H9 (cell line): ENCODE results near the gene NOS1AP. TPM values are rescaled to one million over a fixed set of nuclear protein-coding genes. Genes with fewer than 3 reads are reported as not detected.

Experiments
- DNase-seq: peaks from one replicate; pipeline ENCODE4 v3.0.0-alpha.2; 2017
- H2AFZ ChIP-seq: one replicate; pipeline ENCODE4 v1.6.1; 2013; ENCODE audit warnings: mild to moderate bottlenecking, low read length, control low read depth, moderate library complexity
- H2AK5ac ChIP-seq: 2 replicates; pipeline ENCODE4 v1.6.1; 2013; ENCODE audit warnings: low read length, control low read depth, mixed read lengths; ENCODE audit not compliant: insufficient read length
- H2BK120ac ChIP-seq: one replicate; pipeline ENCODE4 v1.6.1; 2013; ENCODE audit warnings: low read depth, mild to moderate bottlenecking, low read length, control low read depth, inconsistent platforms; ENCODE audit not compliant: poor library complexity, severe bottlenecking
- H2BK12ac ChIP-seq: 2 replicates; pipeline ENCODE4 v1.6.1; 2013; ENCODE audit warnings: low read length, control low read depth, mixed read lengths, low read depth; ENCODE audit not compliant: insufficient read length
- H2BK15ac ChIP-seq: 2 replicates; pipeline ENCODE4 v1.6.1; 2013; ENCODE audit warnings: low read depth, low read length, control low read depth
- H2BK20ac ChIP-seq: one replicate; pipeline ENCODE4 v1.6.1; 2013; ENCODE audit warnings: low read depth, mild to moderate bottlenecking, low read length, control low read depth, inconsistent platforms; ENCODE audit not compliant: poor library complexity, severe bottlenecking
- H2BK5ac ChIP-seq: 2 replicates; pipeline ENCODE4 v1.6.1; 2013; ENCODE audit warnings: low read length, control low read depth, mixed read lengths; ENCODE audit not compliant: insufficient read length
- H3K14ac ChIP-seq: 2 replicates; pipeline ENCODE4 v1.6.1; 2013; ENCODE audit warnings: low read length, control low read depth; ENCODE audit not compliant: insufficient read depth
- H3K18ac ChIP-seq: 2 replicates; pipeline ENCODE4 v1.6.1; 2013; ENCODE audit warnings: low read depth, mild to moderate bottlenecking, mixed read lengths, low read length, control low read depth; ENCODE audit not compliant: insufficient read length
- H3K23ac ChIP-seq: 2 replicates; pipeline ENCODE4 v1.6.1; 2013; ENCODE audit warnings: low read length, control low read depth, mixed read lengths, low read depth; ENCODE audit not compliant: insufficient read length
- H3K23me2 ChIP-seq: 2 replicates; pipeline ENCODE4 v1.6.1; 2013; ENCODE audit warnings: low read depth, mild to moderate bottlenecking, mixed read lengths, low read length, control low read depth; ENCODE audit not compliant: insufficient read length, poor library complexity, severe bottlenecking
- H3K27ac ChIP-seq: 2 replicates; pipeline ENCODE4 v1.5.1; 2013; ENCODE audit warnings: low read length, control low read depth, mixed read lengths, low read depth; ENCODE audit not compliant: insufficient read length
- H3K27me3 ChIP-seq: 2 replicates; pipeline ENCODE4 v1.6.1; 2013; ENCODE audit warnings: low read length, control low read depth, inconsistent platforms; ENCODE audit not compliant: insufficient read depth
- H3K4ac ChIP-seq: 2 replicates; pipeline ENCODE4 v1.6.1; 2013; ENCODE audit warnings: low read depth, mild to moderate bottlenecking, control low read depth, inconsistent platforms, low read length, moderate library complexity
- H3K4me1 ChIP-seq: 2 replicates; pipeline ENCODE4 v1.6.1; 2013; ENCODE audit warnings: low read length, control low read depth, inconsistent platforms; ENCODE audit not compliant: insufficient read depth
- H3K4me2 ChIP-seq: 2 replicates; pipeline ENCODE4 v1.6.1; 2013; ENCODE audit warnings: low read length, control low read depth, mixed read lengths; ENCODE audit not compliant: insufficient read length, insufficient read depth
- H3K56ac ChIP-seq: 2 replicates; pipeline ENCODE4 v1.6.1; 2013; ENCODE audit warnings: low read depth, mild to moderate bottlenecking, mixed read lengths, low read length, control low read depth; ENCODE audit not compliant: insufficient read length
- H3K79me1 ChIP-seq: 2 replicates; pipeline ENCODE4 v1.6.1; 2013; ENCODE audit warnings: low read depth, mild to moderate bottlenecking, moderate library complexity, low read length, control low read depth, inconsistent platforms; ENCODE audit not compliant: insufficient read depth, poor library complexity, severe bottlenecking
- H3K79me2 ChIP-seq: 2 replicates; pipeline ENCODE4 v1.6.1; 2013; ENCODE audit warnings: low read length, control low read depth, inconsistent platforms; ENCODE audit not compliant: insufficient read depth
- H3K9ac ChIP-seq: 2 replicates; pipeline ENCODE4 v1.6.1; 2013; ENCODE audit warnings: low read length, control low read depth, mixed read lengths; ENCODE audit not compliant: insufficient read length; ENCODE audit errors: extremely low read depth
- H3K9me3 ChIP-seq: one replicate; pipeline ENCODE4 v1.6.1; 2013; ENCODE audit warnings: low read depth, low read length, inconsistent platforms; ENCODE audit not compliant: control insufficient read depth
- H3T11ph ChIP-seq: one replicate; pipeline ENCODE4 v1.6.1; 2013; ENCODE audit warnings: mild to moderate bottlenecking, low read length, control low read depth, inconsistent platforms
- H4K20me1 ChIP-seq: one replicate; pipeline ENCODE4 v1.6.1; 2013; ENCODE audit not compliant: control insufficient read depth, insufficient read length, insufficient read depth
- H4K5ac ChIP-seq: 2 replicates; pipeline ENCODE4 v1.6.1; 2013; ENCODE audit warnings: low read depth, mild to moderate bottlenecking, mixed read lengths, low read length, control low read depth; ENCODE audit not compliant: insufficient read length
- H4K8ac ChIP-seq: replicated peaks from 2 replicates; pipeline ENCODE4 v1.6.1; 2013; ENCODE audit warnings: low read length, control low read depth, mixed read lengths, low read depth; ENCODE audit not compliant: insufficient read length
- H4K91ac ChIP-seq: 2 replicates; pipeline ENCODE4 v1.6.1; 2013; ENCODE audit warnings: low read depth, mild to moderate bottlenecking, moderate library complexity, mixed read lengths, low read length, control low read depth; ENCODE audit not compliant: insufficient read length
- H3K27ac Mint-ChIP-seq, 3 experiments: 2 replicates in 2 of 3; 3 replicates in 1 of 3; pipeline ENCODE4 v1.8.0; 2020 to 2021; ENCODE audit warnings: mixed read lengths in 3 of 3, mild to moderate bottlenecking in 1 of 3, moderate library complexity in 1 of 3
- H3K27me3 Mint-ChIP-seq: 2 replicates; pipeline ENCODE4 v1.8.0; 2021; ENCODE audit warnings: low read depth, mild to moderate bottlenecking, moderate library complexity, mixed read lengths
- H3K36me3 Mint-ChIP-seq, 3 experiments: 2 replicates in 2 of 3; 3 replicates in 1 of 3; pipeline ENCODE4 v1.8.0; 2020 to 2021; ENCODE audit warnings: low read depth in 3 of 3, mixed read lengths in 3 of 3; ENCODE audit not compliant: insufficient read depth in 1 of 3
- H3K4me1 Mint-ChIP-seq, 2 experiments: 2 replicates each; pipeline ENCODE4 v1.8.0; 2020; ENCODE audit warnings: mixed read lengths in 2 of 2
- H3K4me3 Mint-ChIP-seq, 2 experiments: 2 replicates in 1 of 2; 3 replicates in 1 of 2; pipeline ENCODE4 v1.8.0; 2020 to 2021; ENCODE audit warnings: mild to moderate bottlenecking in 2 of 2, mixed read lengths in 2 of 2, moderate library complexity in 1 of 2
- H3K9me3 Mint-ChIP-seq, 2 experiments: 2 replicates in 1 of 2; 3 replicates in 1 of 2; pipeline ENCODE4 v1.8.0; 2020; ENCODE audit warnings: mild to moderate bottlenecking in 2 of 2, mixed read lengths in 2 of 2, moderate library complexity in 1 of 2
- CTCF ChIP-seq: fragments of 200-600 bp; sonication (generic); conservative IDR thresholded peaks from 3 replicates; pipeline ENCODE4 v1.8.0; 2021; ENCODE audit warnings: antibody characterized with exemption, mild to moderate bottlenecking
- total RNA-seq: library from RNA; stranded (reverse); gene quantifications from 2 replicates; pipeline ENCODE4 v1.2.1, GENCODE V29; 2021

The NOS1AP gene
- total RNA-seq, 1 experiment from 2014 or later: 8.4 TPM

DNA sequence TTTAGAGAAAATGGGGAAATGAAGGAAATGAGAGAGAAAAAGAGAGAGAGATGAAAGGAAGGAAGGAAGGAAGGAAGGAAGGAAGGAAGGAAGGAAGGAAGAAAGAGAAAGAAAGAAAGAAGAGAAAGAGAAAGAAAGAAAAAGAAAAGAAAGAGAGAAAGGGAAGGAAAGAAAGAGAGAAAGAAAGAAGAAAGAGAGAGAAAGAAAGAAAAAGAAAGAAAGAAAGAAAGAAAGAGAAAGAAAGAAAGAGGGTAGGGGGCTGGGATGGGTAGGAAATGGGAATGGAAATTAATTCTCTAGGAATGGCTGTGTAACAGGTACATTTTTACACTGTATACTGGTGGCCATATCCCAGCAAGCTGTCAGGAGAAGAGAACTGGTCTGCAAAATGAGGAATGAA is 346.7 kb downstream of the NOS1AP start:
- H3K23ac ChIP-seq: no peak overlapping the region
- Mint-ChIP-seq H3K27ac (no peak overlapping the region), H3K36me3 (peaks cover 0 to 7% (median 7%) of the 10 kb centered on the region in 3 experiments; a peak in 3 of 7 replicates), H3K9me3 (peaks cover 11 to 12% of the 10 kb centered on the region in 2 experiments; a peak in 4 of 5 replicates), H3K27me3 (no peaks in the 10 kb centered on the region; the same call in 1 of the 2 replicates), H3K4me3 (no peak overlapping the region), H3K4me1 (peaks cover 3 to 4% of the 10 kb centered on the region in 2 experiments; a peak in 2 of 4 replicates)
- H2AFZ ChIP-seq: no peak overlapping the region
- H4K8ac ChIP-seq: no peak overlapping the region
- H2AK5ac ChIP-seq: no peak overlapping the region
- H4K91ac ChIP-seq: no peak overlapping the region
- H3K14ac ChIP-seq: no peak overlapping the region
- no peaks in the 10 kb centered on the region for H3K4me1 ChIP-seq
- H2BK20ac ChIP-seq: no peak overlapping the region
- no peak overlapping the region for H2BK5ac ChIP-seq
- no peak overlapping the region for H3K18ac ChIP-seq
- no peak overlapping the region for H3K4me2 ChIP-seq
- no peak overlapping the region for H3K4ac ChIP-seq
- no peak overlapping the region for H3K56ac ChIP-seq
- no peak for DNase-seq
- no peaks in the 10 kb centered on the region for H3K79me2 ChIP-seq
- no peak overlapping the region for H3K9ac ChIP-seq
- H3K27ac ChIP-seq: no peak overlapping the region
- no peaks in the 10 kb centered on the region for H3K9me3 ChIP-seq
- no peaks in the 10 kb centered on the region for H3K27me3 ChIP-seq
- H2BK15ac ChIP-seq: no peak overlapping the region
- TF ChIP-seq CTCF: no peak
- no peak overlapping the region for H3T11ph ChIP-seq
- H4K20me1 ChIP-seq: no peaks in the 10 kb centered on the region
- H3K23me2 ChIP-seq: no peaks in the 10 kb centered on the region
- no peak overlapping the region for H2BK120ac ChIP-seq
- no peaks in the 10 kb centered on the region for H3K79me1 ChIP-seq
- H4K5ac ChIP-seq: no peak overlapping the region
- H2BK12ac ChIP-seq: no peak overlapping the region
